Activated naive CD8-positive, alpha-beta T cell treated with anti-CD3 and anti-CD28 coated beads for 36 hours (primary cell): ENCODE data around the gene LDOC1. TPM values are rescaled to one million over a fixed set of nuclear protein-coding genes. Genes with fewer than 3 reads are reported as not detected.

ENCODE experiments used
- total RNA-seq, 2 experiments: library from RNA; stranded (reverse); gene quantifications; one replicate each; pipeline ENCODE4 v1.2.3, GENCODE V29; 2021

Gene LDOC1
- total RNA-seq, 2 experiments from 2014 or later: 1.8 to 1.9 TPM

Other genes starting within 250 kb of the LDOC1 start
- gene SPANXB1, start 174.5 kb downstream of the LDOC1 start, total RNA-seq: not detected
- not detected for gene SPANXC, start 65.4 kb upstream of the LDOC1 start, total RNA-seq